Measurements from ENCODE around the gene CXCR6.
A peak's percentile ranks its signal among the peaks of the same experiment; 100 is the strongest.
"Not testable (repeated sequence)": the region's sequence is repeated elsewhere in the genome, so short reads cannot be mapped to it uniquely, and the experiment has no call there.

The CXCR6 gene

GRCh38 chr3:45992133-45992729, 49.0 kb downstream of the CXCR6 start:
- no peak for DNase-seq

- DNase-seq = no peak
These were observed 49.6 kb downstream of the CXCR6 start for GRCh38 chr3:45992821-45993221.

GRCh38 chr3:45993421-45994027, 50.3 kb downstream of the CXCR6 start:
- no peak for DNase-seq

- no peak for DNase-seq
These were observed 51.4 kb downstream of the CXCR6 start for GRCh38 chr3:45994419-45995235.

DNA sequence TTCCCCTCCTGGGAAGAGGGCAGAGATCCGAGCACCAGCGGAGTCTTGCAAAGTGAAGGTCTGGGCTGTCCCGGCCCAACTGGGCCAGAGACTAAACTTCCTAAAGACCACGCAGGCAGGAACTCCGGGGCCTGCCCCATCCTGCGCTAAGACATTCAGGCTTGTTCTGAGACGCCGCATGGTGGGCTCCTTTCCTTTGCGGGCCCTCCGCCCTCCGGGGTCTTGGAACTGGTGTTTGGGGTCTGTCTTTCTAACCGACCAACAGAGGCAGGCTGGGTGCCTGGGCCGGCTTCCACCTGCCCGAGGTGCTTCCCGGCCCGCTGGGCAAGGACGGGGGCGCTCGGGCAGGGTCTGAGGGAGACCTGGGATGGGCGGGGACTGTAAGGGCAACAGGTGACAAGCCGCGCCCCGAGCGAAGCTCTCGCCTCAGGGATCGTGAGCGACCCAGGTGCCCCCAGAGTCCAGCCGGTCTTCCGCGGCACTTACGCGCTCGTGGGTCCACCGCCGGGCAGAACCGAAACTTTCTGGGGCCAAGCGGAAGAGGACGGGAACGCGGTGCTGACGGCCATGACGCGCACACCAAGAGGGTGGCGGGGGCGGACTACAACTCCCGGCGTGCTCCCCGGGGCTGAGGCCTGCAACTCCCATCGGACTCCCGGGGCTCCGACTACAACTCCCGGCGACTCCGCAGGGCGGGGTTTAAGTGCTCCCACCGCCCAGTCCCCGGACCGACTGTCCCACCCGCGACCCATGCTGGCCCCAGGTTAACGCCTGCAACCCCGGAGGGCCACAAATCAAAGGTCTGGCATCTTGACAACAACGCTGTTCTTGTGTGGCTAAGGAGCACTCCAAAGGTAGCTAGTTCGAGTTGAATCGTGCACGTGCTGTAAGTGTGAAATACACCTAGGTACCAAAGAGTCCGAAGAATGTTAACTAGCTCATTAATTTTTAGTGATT, 52.2 kb downstream of the CXCR6 start, which contains the start of gene FYCO1:
Gene FYCO1, minus strand, starts transcription at position 589 of the 957 bp plus-strand sequence. CDS start 10,914 bp downstream, outside the sequence.
- peak; percentile 20 for DNase-seq

GRCh38 chr3:45997499-45997898, 54.2 kb downstream of the CXCR6 start:
- DNase-seq = not testable (repeated sequence)

GRCh38 chr3:45997942-45998341, 54.7 kb downstream of the CXCR6 start:
- DNase-seq = no peak

All from NCI-H774 (cell line).